Measurements from ENCODE around the gene TMEM130. TPM values are rescaled to one million over a fixed set of nuclear protein-coding genes. Genes with fewer than 3 reads are reported as not detected.
"Not testable (repeated sequence)": the region's sequence is repeated elsewhere in the genome, so short reads cannot be mapped to it uniquely, and the experiment has no call there.

Gene TMEM130
- total RNA-seq, 1 experiment from 2014 or later, result not detected

- intact Hi-C loops (cut with micrococcal nuclease; ENCODE audit: unreplicated experiment), result no loop called here
- CTCF ChIA-PET, result no interaction called here
- no peak overlapping the region for H3K27ac Mint-ChIP-seq (ENCODE audit: unreplicated experiment)
- H3K4me3 Mint-ChIP-seq (ENCODE audit: unreplicated experiment), result no peak overlapping the region
- Histone ChIP-seq H3K27me3 (replicated peaks; ENCODE audit: control insufficient read depth, insufficient read depth, low read length) (no peaks in the 10 kb centered on the region), H3K9me3 (no peaks in the 10 kb centered on the region), H3K4me3 (ENCODE audit: low read depth, low read length) (no peak overlapping the region), H3K4me1 (no peaks in the 10 kb centered on the region), H3K36me3 (ENCODE audit: control insufficient read depth, insufficient read depth, low read length) (no peaks in the 10 kb centered on the region)
- H3K27me3 Mint-ChIP-seq (ENCODE audit: insufficient read depth, unreplicated experiment), result no peaks in the 10 kb centered on the region
- H3K9me3 Mint-ChIP-seq (ENCODE audit: unreplicated experiment), result no peaks in the 10 kb centered on the region
- TF ChIP-seq CTCF (IDR thresholded peaks at IDR 0.05; ENCODE audit: insufficient read depth in 1 of 2, low read depth in 1 of 2, low read length in 1 of 2, severe bottlenecking in 1 of 2, unreplicated experiment in 1 of 2), result no peak
- DNase-seq, result no peak
- no TSS peak for BruUV-seq (replicated peaks)
- POLR2A ChIA-PET, result no interaction called here
- H3K4me1 Mint-ChIP-seq (ENCODE audit: low read depth, unreplicated experiment), result no peaks in the 10 kb centered on the region
- H3K36me3 Mint-ChIP-seq (ENCODE audit: insufficient read depth, unreplicated experiment), result peaks cover 9% of the 10 kb centered on the region
These were observed 5.1 kb upstream of the TMEM130 start for GRCh38 chr7:98874942-98875341.

- H3K9me3 ChIP-seq; H3K36me3 Mint-ChIP-seq (ENCODE audit: insufficient read depth, unreplicated experiment); H3K4me3 ChIP-seq (ENCODE audit: low read depth, low read length); intact Hi-C loops (cut with micrococcal nuclease; ENCODE audit: unreplicated experiment); DNase-seq; H3K27me3 ChIP-seq (replicated peaks; ENCODE audit: control insufficient read depth, insufficient read depth, low read length); H3K27me3 Mint-ChIP-seq (ENCODE audit: insufficient read depth, unreplicated experiment); CTCF ChIA-PET; H3K4me1 ChIP-seq; POLR2A ChIA-PET; H3K4me1 Mint-ChIP-seq (ENCODE audit: low read depth, unreplicated experiment); H3K27ac Mint-ChIP-seq (ENCODE audit: unreplicated experiment); H3K36me3 ChIP-seq (ENCODE audit: control insufficient read depth, insufficient read depth, low read length); H3K9me3 Mint-ChIP-seq (ENCODE audit: unreplicated experiment); BruUV-seq (replicated peaks); H3K4me3 Mint-ChIP-seq (ENCODE audit: unreplicated experiment): not testable (repeated sequence)
These were observed 3.8 kb upstream of the TMEM130 start for GRCh38 chr7:98873610-98874009.

GRCh38 chr7:98872328-98872924 lies 2.6 kb upstream of the TMEM130 start:
- Histone ChIP-seq H3K27me3 (replicated peaks; ENCODE audit: control insufficient read depth, insufficient read depth, low read length) (no peaks in the 10 kb centered on the region), H3K36me3 (ENCODE audit: control insufficient read depth, insufficient read depth, low read length) (no peaks in the 10 kb centered on the region), H3K4me3 (ENCODE audit: low read depth, low read length) (no peak overlapping the region), H3K9me3 (no peaks in the 10 kb centered on the region), H3K4me1 (no peaks in the 10 kb centered on the region)
- POLR2A ChIA-PET, result no interaction called here
- Mint-ChIP-seq H3K9me3 (ENCODE audit: unreplicated experiment) (no peaks in the 10 kb centered on the region), H3K4me1 (ENCODE audit: low read depth, unreplicated experiment) (no peaks in the 10 kb centered on the region), H3K4me3 (ENCODE audit: unreplicated experiment) (no peak overlapping the region), H3K27me3 (ENCODE audit: insufficient read depth, unreplicated experiment) (no peaks in the 10 kb centered on the region), H3K36me3 (ENCODE audit: insufficient read depth, unreplicated experiment) (no peaks in the 10 kb centered on the region), H3K27ac (ENCODE audit: unreplicated experiment) (no peak overlapping the region)
- peak; percentile 23 to 41 for TF ChIP-seq CTCF (IDR thresholded peaks at IDR 0.05; ENCODE audit: insufficient read depth in 1 of 2, low read depth in 1 of 2, low read length in 1 of 2, severe bottlenecking in 1 of 2, unreplicated experiment in 1 of 2)
- CTCF ChIA-PET, result interaction anchor here (0.6 to 0.7 kb wide), 4 partner anchors 41 to 420 kb away, joined by 3 to 10 read pairs (median 4); no protein-coding TSS in a partner anchor
- peak in 1 of 2 experiments; percentile 49 for DNase-seq
- no TSS peak for BruUV-seq (replicated peaks)
- intact Hi-C loops (cut with micrococcal nuclease; ENCODE audit: unreplicated experiment), result no loop called here
